ENCODE data around the gene MICU2.

Gene MICU2

GRCh38 chr13:21541980-21542379 is 62.0 kb downstream of the MICU2 start:
- no peaks in the 10 kb centered on the region for H3K36me3 ChIP-seq (ENCODE audit: control insufficient read depth, insufficient read depth, low read length)
- no peak overlapping the region for H3K56ac ChIP-seq (ENCODE audit: low read length)
- no peak overlapping the region for H3K18ac ChIP-seq (ENCODE audit: low read length)
- no peak overlapping the region for H4K8ac ChIP-seq (ENCODE audit: low read depth, low read length)
- no peak overlapping the region for H2BK120ac ChIP-seq (ENCODE audit: low read depth, low read length)
- no peak overlapping the region for H3K4me2 ChIP-seq (ENCODE audit: low read length)
- no peak overlapping the region for H3K23ac ChIP-seq (ENCODE audit: low read length)
- H2AK5ac ChIP-seq (ENCODE audit: low read length) = no peak overlapping the region
- no peaks in the 10 kb centered on the region for H3K4me1 ChIP-seq (ENCODE audit: control insufficient read depth, low read depth, low read length)
- peaks cover 2% of the 10 kb centered on the region for H3K79me1 ChIP-seq (ENCODE audit: low read length)
- H3K79me2 ChIP-seq (ENCODE audit: control insufficient read depth, insufficient read depth, low read length) = no peaks in the 10 kb centered on the region
- DNase-seq = no peak
- H3K27ac ChIP-seq (ENCODE audit: low read depth, low read length) = no peak overlapping the region
- no peak overlapping the region for H2BK15ac ChIP-seq (replicated peaks; ENCODE audit: low read depth)
- no peaks in the 10 kb centered on the region for H3K27me3 ChIP-seq (ENCODE audit: insufficient read depth, low read length, poor library complexity)
- no peak overlapping the region for H2BK5ac ChIP-seq (ENCODE audit: low read length)
- H3K4me3 ChIP-seq (ENCODE audit: low read length) = no peak overlapping the region
- no peak overlapping the region for H4K5ac ChIP-seq (ENCODE audit: low read length)
- H3K4ac ChIP-seq (ENCODE audit: low read depth, low read length) = no peak overlapping the region
- WGBS (ENCODE audit: extremely low coverage, insufficient coverage, low lambda C conversion rate) = no CpG with 5 or more reads among the region's 1 CpG
- no peak overlapping the region for H3K9ac ChIP-seq (ENCODE audit: low read length)

GRCh38 chr13:21541271-21541670 is 62.7 kb downstream of the MICU2 start:
- Histone ChIP-seq H3K27me3 (ENCODE audit: insufficient read depth, low read length, poor library complexity) (no peaks in the 10 kb centered on the region), H3K4ac (ENCODE audit: low read depth, low read length) (no peak overlapping the region), H3K4me2 (ENCODE audit: low read length) (no peak overlapping the region), H3K4me3 (ENCODE audit: low read length) (no peak overlapping the region), H2BK5ac (ENCODE audit: low read length) (no peak overlapping the region), H4K8ac (ENCODE audit: low read depth, low read length) (no peak overlapping the region), H4K5ac (ENCODE audit: low read length) (no peak overlapping the region), H2AK5ac (ENCODE audit: low read length) (no peak overlapping the region), H3K9ac (ENCODE audit: low read length) (no peak overlapping the region), H3K79me1 (ENCODE audit: low read length) (peaks cover 2% of the 10 kb centered on the region), H2BK120ac (ENCODE audit: low read depth, low read length) (no peak overlapping the region), H2BK15ac (replicated peaks; ENCODE audit: low read depth) (no peak overlapping the region), H3K27ac (ENCODE audit: low read depth, low read length) (no peak overlapping the region), H3K4me1 (ENCODE audit: control insufficient read depth, low read depth, low read length) (no peaks in the 10 kb centered on the region), H3K56ac (ENCODE audit: low read length) (no peak overlapping the region), H3K79me2 (ENCODE audit: control insufficient read depth, insufficient read depth, low read length) (no peaks in the 10 kb centered on the region), H3K18ac (ENCODE audit: low read length) (no peak overlapping the region), H3K23ac (ENCODE audit: low read length) (no peak overlapping the region), H3K36me3 (ENCODE audit: control insufficient read depth, insufficient read depth, low read length) (no peaks in the 10 kb centered on the region)
- no peak for DNase-seq

GRCh38 chr13:21539687-21540086 is 64.3 kb downstream of the MICU2 start:
- H2AK5ac ChIP-seq (ENCODE audit: low read length) = no peak overlapping the region
- H3K23ac ChIP-seq (ENCODE audit: low read length) = no peak overlapping the region
- H3K79me1 ChIP-seq (ENCODE audit: low read length) = peaks cover 2% of the 10 kb centered on the region
- H3K4ac ChIP-seq (ENCODE audit: low read depth, low read length) = no peak overlapping the region
- H2BK5ac ChIP-seq (ENCODE audit: low read length) = no peak overlapping the region
- no peak overlapping the region for H3K9ac ChIP-seq (ENCODE audit: low read length)
- H3K27ac ChIP-seq (ENCODE audit: low read depth, low read length) = no peak overlapping the region
- no peaks in the 10 kb centered on the region for H3K4me1 ChIP-seq (ENCODE audit: control insufficient read depth, low read depth, low read length)
- H4K5ac ChIP-seq (ENCODE audit: low read length) = no peak overlapping the region
- no peak for DNase-seq
- H3K18ac ChIP-seq (ENCODE audit: low read length) = no peak overlapping the region
- H3K4me2 ChIP-seq (ENCODE audit: low read length) = no peak overlapping the region
- no peaks in the 10 kb centered on the region for H3K36me3 ChIP-seq (ENCODE audit: control insufficient read depth, insufficient read depth, low read length)
- no peaks in the 10 kb centered on the region for H3K27me3 ChIP-seq (ENCODE audit: insufficient read depth, low read length, poor library complexity)
- H3K79me2 ChIP-seq (ENCODE audit: control insufficient read depth, insufficient read depth, low read length) = no peaks in the 10 kb centered on the region
- H2BK15ac ChIP-seq (replicated peaks; ENCODE audit: low read depth) = no peak overlapping the region
- no peak overlapping the region for H2BK120ac ChIP-seq (ENCODE audit: low read depth, low read length)
- no peak overlapping the region for H3K4me3 ChIP-seq (ENCODE audit: low read length)
- H3K56ac ChIP-seq (ENCODE audit: low read length) = no peak overlapping the region
- no peak overlapping the region for H4K8ac ChIP-seq (ENCODE audit: low read depth, low read length)

GRCh38 chr13:21538753-21539152 is 65.2 kb downstream of the MICU2 start:
- Histone ChIP-seq H3K79me2 (ENCODE audit: control insufficient read depth, insufficient read depth, low read length) (no peaks in the 10 kb centered on the region), H2BK120ac (ENCODE audit: low read depth, low read length) (no peak overlapping the region), H3K4me3 (ENCODE audit: low read length) (no peak overlapping the region), H2BK15ac (replicated peaks; ENCODE audit: low read depth) (no peak overlapping the region), H3K4me2 (ENCODE audit: low read length) (no peak overlapping the region), H3K23ac (ENCODE audit: low read length) (no peak overlapping the region), H3K56ac (ENCODE audit: low read length) (no peak overlapping the region), H2AK5ac (ENCODE audit: low read length) (no peak overlapping the region), H3K27ac (ENCODE audit: low read depth, low read length) (no peak overlapping the region), H3K4ac (ENCODE audit: low read depth, low read length) (no peak overlapping the region), H3K9ac (ENCODE audit: low read length) (no peak overlapping the region), H3K27me3 (ENCODE audit: insufficient read depth, low read length, poor library complexity) (no peaks in the 10 kb centered on the region), H3K36me3 (ENCODE audit: control insufficient read depth, insufficient read depth, low read length) (no peaks in the 10 kb centered on the region), H3K79me1 (ENCODE audit: low read length) (peaks cover 2% of the 10 kb centered on the region), H3K4me1 (ENCODE audit: control insufficient read depth, low read depth, low read length) (no peaks in the 10 kb centered on the region), H4K8ac (ENCODE audit: low read depth, low read length) (no peak overlapping the region), H3K18ac (ENCODE audit: low read length) (no peak overlapping the region), H4K5ac (ENCODE audit: low read length) (no peak overlapping the region), H2BK5ac (ENCODE audit: low read length) (no peak overlapping the region)
- DNase-seq = no peak
- WGBS (ENCODE audit: extremely low coverage, insufficient coverage, low lambda C conversion rate) = no CpG with 5 or more reads among the region's 1 CpG

- Histone ChIP-seq H3K4ac (ENCODE audit: low read depth, low read length) (no peak overlapping the region), H3K23ac (ENCODE audit: low read length) (no peak overlapping the region), H3K36me3 (ENCODE audit: control insufficient read depth, insufficient read depth, low read length) (no peaks in the 10 kb centered on the region), H3K79me1 (ENCODE audit: low read length) (peaks cover 2% of the 10 kb centered on the region), H3K27me3 (ENCODE audit: insufficient read depth, low read length, poor library complexity) (no peaks in the 10 kb centered on the region), H3K4me1 (ENCODE audit: control insufficient read depth, low read depth, low read length) (no peaks in the 10 kb centered on the region), H3K9ac (ENCODE audit: low read length) (no peak overlapping the region), H3K18ac (ENCODE audit: low read length) (no peak overlapping the region), H2BK5ac (ENCODE audit: low read length) (no peak overlapping the region), H4K5ac (ENCODE audit: low read length) (no peak overlapping the region), H3K56ac (ENCODE audit: low read length) (no peak overlapping the region), H3K4me2 (ENCODE audit: low read length) (no peak overlapping the region), H3K27ac (ENCODE audit: low read depth, low read length) (no peak overlapping the region), H4K8ac (ENCODE audit: low read depth, low read length) (no peak overlapping the region), H3K4me3 (ENCODE audit: low read length) (no peak overlapping the region), H2AK5ac (ENCODE audit: low read length) (no peak overlapping the region), H3K79me2 (ENCODE audit: control insufficient read depth, insufficient read depth, low read length) (no peaks in the 10 kb centered on the region), H2BK120ac (ENCODE audit: low read depth, low read length) (no peak overlapping the region), H2BK15ac (replicated peaks; ENCODE audit: low read depth) (no peak overlapping the region)
- no CpG with 5 or more reads among the region's 4 CpGs for WGBS (ENCODE audit: extremely low coverage, insufficient coverage, low lambda C conversion rate)
- no peak for DNase-seq
Measured at GRCh38 chr13:21538280-21538679, 65.7 kb downstream of the MICU2 start.

GRCh38 chr13:21537105-21537504 is 66.9 kb downstream of the MICU2 start:
- no peaks in the 10 kb centered on the region for H3K4me1 ChIP-seq (ENCODE audit: control insufficient read depth, low read depth, low read length)
- H3K18ac ChIP-seq (ENCODE audit: low read length) = no peak overlapping the region
- H3K27me3 ChIP-seq (ENCODE audit: insufficient read depth, low read length, poor library complexity) = no peaks in the 10 kb centered on the region
- no peak overlapping the region for H2AK5ac ChIP-seq (ENCODE audit: low read length)
- H3K56ac ChIP-seq (ENCODE audit: low read length) = no peak overlapping the region
- DNase-seq = no peak
- H3K4ac ChIP-seq (ENCODE audit: low read depth, low read length) = no peak overlapping the region
- no peak overlapping the region for H3K4me3 ChIP-seq (ENCODE audit: low read length)
- no peak overlapping the region for H2BK120ac ChIP-seq (ENCODE audit: low read depth, low read length)
- no peak overlapping the region for H3K23ac ChIP-seq (ENCODE audit: low read length)
- no CpG with 5 or more reads among the region's 1 CpG for WGBS (ENCODE audit: extremely low coverage, insufficient coverage, low lambda C conversion rate)
- no peak overlapping the region for H3K9ac ChIP-seq (ENCODE audit: low read length)
- no peak overlapping the region for H2BK5ac ChIP-seq (ENCODE audit: low read length)
- H3K27ac ChIP-seq (ENCODE audit: low read depth, low read length) = no peak overlapping the region
- no peak overlapping the region for H2BK15ac ChIP-seq (replicated peaks; ENCODE audit: low read depth)
- H4K8ac ChIP-seq (ENCODE audit: low read depth, low read length) = no peak overlapping the region
- H3K36me3 ChIP-seq (ENCODE audit: control insufficient read depth, insufficient read depth, low read length) = no peaks in the 10 kb centered on the region
- H4K5ac ChIP-seq (ENCODE audit: low read length) = no peak overlapping the region
- no peak overlapping the region for H3K4me2 ChIP-seq (ENCODE audit: low read length)
- peaks cover 2% of the 10 kb centered on the region for H3K79me1 ChIP-seq (ENCODE audit: low read length)
- H3K79me2 ChIP-seq (ENCODE audit: control insufficient read depth, insufficient read depth, low read length) = no peaks in the 10 kb centered on the region
